Endothelial cell of umbilical vein (primary cell): ENCODE measurements around the gene CEBPA. TPM values are rescaled to one million over a fixed set of nuclear protein-coding genes. Genes with fewer than 3 reads are reported as not detected.

Experiments used
- BruUV-seq: library from RNA; stranded (reverse); fragments of 400-500 nt; replicated peaks from 2 replicates; lab custom pipeline; 2021; lab: Mats Ljungman, UMichigan
- CTCF ChIA-PET: fragments of 300-600, 350-600 bp; sonication (Branson Sonifier 250); formaldehyde crosslinking; loops from one replicate; lab custom pipeline; 2021; ENCODE audit warnings: antibody characterized with exemption, inconsistent platforms; lab: Charles Lee
- POLR2A ChIA-PET: fragments of 300-600, 350-600 bp; sonication (Branson Sonifier 250); formaldehyde crosslinking; loops from one replicate; lab custom pipeline; 2021; ENCODE audit warnings: antibody characterized with exemption, inconsistent platforms; lab: Charles Lee
- DNase-seq: peaks from one replicate; pipeline ENCODE4 v3.0.0-alpha.2; 2011; ENCODE audit warnings: low read depth, low spot score
- FAIRE-seq: peaks from 2 replicates; lab custom pipeline; 2011; peaks lifted over from hg19 to GRCh38; lab: Jason Lieb, UNC
- H2AFZ ChIP-seq: 2 replicates; pipeline ENCODE4 v1.6.0; 2012; ENCODE audit warnings: low read depth, low read length, control low read depth, inconsistent platforms
- H3K27ac ChIP-seq: 2 replicates; pipeline ENCODE4 v1.5.1; 2011; ENCODE audit warnings: low read depth, mild to moderate bottlenecking, control low read depth, low read length, moderate library complexity; ENCODE audit not compliant: insufficient read depth
- H3K27me3 ChIP-seq, 2 experiments: 2 replicates each; pipeline versions ENCODE4 v1.6.0 to v1.6.1; 2011; ENCODE audit warnings: low read length in 2 of 2, mixed read lengths in 1 of 2; ENCODE audit not compliant: control insufficient read depth in 2 of 2, insufficient read depth in 2 of 2
- H3K36me3 ChIP-seq, 2 experiments: 2 replicates in 1 of 2; 3 replicates in 1 of 2; pipeline ENCODE4 v1.5.1; 2011; ENCODE audit warnings: low read length in 2 of 2, mild to moderate bottlenecking in 1 of 2, moderate library complexity in 1 of 2; ENCODE audit not compliant: control insufficient read depth in 2 of 2, insufficient read depth in 2 of 2; ENCODE audit errors: extremely low read depth in 1 of 2
- H3K4me1 ChIP-seq: 3 replicates; pipeline ENCODE4 v1.5.1; 2011; ENCODE audit warnings: mild to moderate bottlenecking, low read length; ENCODE audit not compliant: control insufficient read depth, insufficient read depth; ENCODE audit errors: extremely low read depth
- H3K4me2 ChIP-seq: 2 replicates; pipeline ENCODE4 v1.6.1; 2011; ENCODE audit warnings: low read length, control low read depth, mixed read lengths; ENCODE audit not compliant: insufficient read depth
- H3K4me3 ChIP-seq, 3 experiments: fragments of 200-600 bp in 1 of 3; sonication (generic), shearing (Covaris generic) in 1 of 3; replicated peaks in 1 of 3; 2 replicates each; pipeline ENCODE4 v1.5.1; 2011 to 2016; ENCODE audit warnings: control low read depth in 3 of 3, low read length in 3 of 3, mild to moderate bottlenecking in 2 of 3, inconsistent platforms in 1 of 3, low read depth in 1 of 3, moderate library complexity in 1 of 3; ENCODE audit not compliant: insufficient read depth in 1 of 3
- H3K79me2 ChIP-seq: 2 replicates; pipeline ENCODE4 v1.6.0; 2012; ENCODE audit warnings: low read length, inconsistent platforms; ENCODE audit not compliant: control insufficient read depth, insufficient read depth
- H3K9ac ChIP-seq: replicated peaks from 2 replicates; pipeline ENCODE3; 2011; ENCODE audit warnings: low read length, control low read depth; ENCODE audit not compliant: insufficient read depth; ENCODE audit errors: extremely low read depth
- H3K9me1 ChIP-seq: replicated peaks from 3 replicates; pipeline ENCODE4 v1.6.0; 2011; ENCODE audit warnings: mild to moderate bottlenecking, low read length; ENCODE audit not compliant: control insufficient read depth, insufficient read depth; ENCODE audit errors: extremely low read depth
- H3K9me3 ChIP-seq: replicated peaks from 2 replicates; pipeline ENCODE4 v1.5.1; 2012; ENCODE audit warnings: low read length, inconsistent platforms; ENCODE audit not compliant: control insufficient read depth, insufficient read depth
- H4K20me1 ChIP-seq: replicated peaks from 2 replicates; pipeline ENCODE3; 2011; ENCODE audit warnings: mild to moderate bottlenecking, low read length; ENCODE audit not compliant: control insufficient read depth, insufficient read depth; ENCODE audit errors: extremely low read depth
- CTCF ChIP-seq, 2 donors: IDR thresholded peaks; 1 replicate in 1 of 2; 2 replicates in 1 of 2; pipeline ENCODE4 v1.5.1; 2011; ENCODE audit warnings: low read length in 2 of 2, mild to moderate bottlenecking in 2 of 2, moderate library complexity in 2 of 2, control low read depth in 1 of 2, inconsistent platforms in 1 of 2, low read depth in 1 of 2; ENCODE audit not compliant: insufficient read depth in 1 of 2; ENCODE audit errors: extremely low read depth in 1 of 2
- EZH2 ChIP-seq: IDR thresholded peaks from 2 replicates; pipeline ENCODE4 v1.6.1; 2012; ENCODE audit warnings: borderline replicate concordance, low read depth, mild to moderate bottlenecking, moderate library complexity, low read length, inconsistent platforms; ENCODE audit not compliant: severe bottlenecking
- FOS ChIP-seq: IDR thresholded peaks from 2 replicates; pipeline ENCODE4 v1.6.1; 2011; ENCODE audit warnings: mild to moderate bottlenecking, low read length, moderate library complexity, borderline replicate concordance; ENCODE audit not compliant: insufficient read depth
- GATA2 ChIP-seq: IDR thresholded peaks from 2 replicates; pipeline ENCODE4 v1.7.0; 2011; ENCODE audit warnings: low read depth, mild to moderate bottlenecking, moderate library complexity, mixed read lengths, low read length; ENCODE audit not compliant: insufficient read length, insufficient read depth
- JUN ChIP-seq: IDR thresholded peaks from 2 replicates; pipeline ENCODE4 v1.6.1; 2011; ENCODE audit warnings: borderline replicate concordance, low read depth; ENCODE audit not compliant: insufficient read length, insufficient read depth
- MAX ChIP-seq: IDR thresholded peaks from 2 replicates; pipeline ENCODE4 v1.6.1; 2011; ENCODE audit not compliant: insufficient read depth, insufficient read length
- MYC ChIP-seq: IDR thresholded peaks from one replicate; pipeline ENCODE4 v1.6.1; 2011; ENCODE audit warnings: mild to moderate bottlenecking, low read depth, low read length
- POLR2A ChIP-seq: IDR thresholded peaks from 2 replicates; pipeline ENCODE4 v1.6.1; 2012; ENCODE audit warnings: low read depth, mild to moderate bottlenecking, control low read depth, low read length
- POLR2AphosphoS5 ChIP-seq: IDR thresholded peaks from 2 replicates; pipeline ENCODE4 v1.6.1; 2012; ENCODE audit warnings: low read depth, mild to moderate bottlenecking, control low read depth, low read length, moderate library complexity; ENCODE audit not compliant: insufficient read depth
- dilution Hi-C: fragments of 300-500 bp; cut with MboI; formaldehyde crosslinking; loops from one replicate; pipeline ENCODE4 v1.15.0; 2019; ENCODE audit warnings: low sequenced_read_pairs; ENCODE audit not compliant: extremely low pct_ligation_motif_present
- intact Hi-C: fragments of 100-400 bp; cut with micrococcal nuclease; formaldehyde crosslinking; loops from one replicate; pipeline ENCODE4 v1.10.0; 2022
- polyA plus RNA-seq, 4 experiments: library from polyadenylated mRNA; depleted of rRNA in 3 of 4; stranded (reverse) in 3 of 4; unstranded in 1 of 4; fragments of >200 nt; gene quantifications; 2 replicates each; pipeline versions ENCODE4 v1.2.1 to v1.2.3, GENCODE V29; 2011 to 2012; ENCODE audit warnings: missing spikeins in 1 of 4
- total RNA-seq: library from RNA; stranded (reverse); gene quantifications from 2 replicates; pipeline ENCODE4 v1.2.3, GENCODE V29; 2021

CEBPA gene
- total and polyA plus RNA-seq, 2 donors (not counting 3 experiments of a cell fraction or from before 2014, with no cell fraction given), result 0.06 TPM; not detected in 1

GRCh38 chr19:33290082-33290815, 12.1 kb downstream of the CEBPA start:
- H3K9me1 ChIP-seq, result no peaks in the 10 kb centered on the region
- H3K9ac ChIP-seq, result no peak overlapping the region
- intact Hi-C loops, result no loop called here
- H3K4me2 ChIP-seq, result no peak overlapping the region
- no TSS peak for BruUV-seq
- CTCF ChIA-PET, result no interaction called here
- H3K27me3 ChIP-seq, result peaks cover 0 to 6% of the 10 kb centered on the region in 2 experiments
- no peaks in the 10 kb centered on the region for H3K9me3 ChIP-seq
- no peaks in the 10 kb centered on the region for H3K36me3 ChIP-seq
- no peaks in the 10 kb centered on the region for H4K20me1 ChIP-seq
- TF ChIP-seq GATA2 (no peak), MYC (no peak), EZH2 (no peak), JUN (no peak), CTCF (IDR thresholded peaks at IDR 0.05; ENCODE audit: extremely low read depth in 1 of 2, insufficient read depth in 1 of 2, low read depth in 1 of 2, low read length in 2 of 2) (no peak), MAX (no peak), POLR2A (no peak), FOS (no peak), POLR2AphosphoS5 (no peak)
- dilution Hi-C loops, result no loop called here
- H2AFZ ChIP-seq, result no peak overlapping the region
- FAIRE-seq (no peak), DNase-seq (no peak)
- H3K4me1 ChIP-seq, result no peaks in the 10 kb centered on the region
- H3K27ac ChIP-seq, result no peak overlapping the region
- H3K4me3 ChIP-seq, result no peak overlapping the region
- H3K79me2 ChIP-seq, result no peaks in the 10 kb centered on the region
- POLR2A ChIA-PET, result no interaction called here
